ENCODE measurements around the gene FAM170B.

FAM170B gene

DNA sequence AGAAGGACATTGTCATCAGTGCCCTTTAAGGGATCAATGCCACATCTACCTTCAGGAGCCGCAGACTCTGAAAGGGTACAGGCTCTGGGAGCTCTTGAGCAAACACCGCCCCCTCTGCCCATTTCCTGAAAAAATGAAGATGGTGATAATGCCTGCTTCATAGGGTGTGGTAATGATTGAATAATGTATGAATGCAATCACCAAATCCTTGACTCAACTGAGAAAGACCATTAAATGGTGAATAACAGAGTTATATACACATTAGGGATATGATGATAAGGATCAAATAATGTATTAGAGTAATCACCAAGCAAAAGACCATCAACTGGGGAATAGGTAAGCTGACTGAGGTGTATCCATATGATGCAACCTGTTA is 1.5 kb downstream of the FAM170B start:
- no peak for TF ChIP-seq TAF1 (IDR thresholded peaks at IDR 0.05; ENCODE audit: borderline replicate concordance, low read depth, low read length)
- TF ChIP-seq POLR2A (IDR thresholded peaks at IDR 0.05; ENCODE audit: low read depth, low read length): no peak
- TF ChIP-seq POLR2AphosphoS5 (IDR thresholded peaks at IDR 0.05; ENCODE audit: low read depth, low read length): no peak
- no peak for DNase-seq (ENCODE audit: insufficient read length)
- no peak for FAIRE-seq

DNA sequence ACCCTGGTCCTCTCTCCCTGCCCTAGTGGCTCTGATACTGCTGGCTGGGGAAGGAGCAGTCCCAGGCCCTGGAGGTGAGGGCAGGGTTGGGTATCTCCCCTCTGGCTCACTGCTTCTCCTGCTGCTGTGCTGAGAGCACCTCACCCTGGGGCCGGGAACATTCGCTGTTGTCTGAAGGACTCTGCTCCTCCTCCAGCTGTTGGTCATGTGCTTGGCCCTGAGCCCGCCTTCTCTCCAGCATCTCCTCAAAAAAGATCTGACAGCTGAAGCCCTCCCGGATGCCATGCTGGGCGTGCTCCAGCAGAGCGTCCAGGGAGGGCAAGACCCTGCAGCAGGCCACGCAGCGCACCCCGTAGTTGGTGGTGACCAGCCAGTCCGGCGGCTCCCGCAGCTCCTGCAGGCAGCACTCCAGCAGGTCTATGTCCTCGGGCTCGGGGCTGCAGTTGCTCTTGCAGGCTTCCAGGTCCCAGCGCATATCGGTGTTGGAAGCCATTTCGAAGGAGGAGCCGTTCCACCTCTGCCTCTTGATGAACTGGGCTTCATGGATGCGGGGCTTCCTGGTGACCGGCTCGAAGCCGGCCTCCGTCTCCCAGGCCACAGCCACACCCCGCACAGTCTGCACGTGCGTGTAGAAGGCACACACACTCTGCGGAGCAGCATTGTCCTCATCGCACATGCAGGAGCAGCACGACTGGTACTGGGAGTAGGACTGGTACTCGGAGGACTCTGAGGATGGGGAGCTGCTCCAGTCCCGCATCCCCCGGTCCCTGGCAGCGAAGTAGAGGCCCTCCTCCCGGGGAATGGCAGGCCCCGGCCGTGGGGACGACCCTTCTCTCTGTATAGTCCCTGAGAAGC is 2.1 kb downstream of the FAM170B start:
- DNase-seq (ENCODE audit: insufficient read length): no peak
- FAIRE-seq: no peak
- TF ChIP-seq POLR2A (IDR thresholded peaks at IDR 0.05; ENCODE audit: low read depth, low read length) (no peak), POLR2AphosphoS5 (IDR thresholded peaks at IDR 0.05; ENCODE audit: low read depth, low read length) (no peak), TAF1 (IDR thresholded peaks at IDR 0.05; ENCODE audit: borderline replicate concordance, low read depth, low read length) (no peak)

DNA sequence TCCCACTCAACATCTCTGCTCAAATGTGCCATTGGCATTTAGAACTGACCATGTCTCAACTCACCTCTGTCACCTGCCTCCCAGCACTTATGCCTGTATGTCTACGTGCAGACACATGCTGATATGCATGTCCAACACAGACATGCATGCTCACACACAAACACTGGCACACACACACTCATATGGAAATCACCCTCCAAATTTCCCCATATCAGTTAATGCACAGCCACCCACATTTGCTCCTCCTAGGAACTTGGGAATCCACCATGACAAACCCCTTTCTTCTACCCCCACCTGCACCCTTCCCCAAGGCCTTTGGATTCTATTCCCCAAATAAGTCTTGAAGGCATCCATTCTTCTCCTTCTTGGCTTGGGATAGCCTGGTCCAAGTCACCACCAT is 4.4 kb downstream of the FAM170B start:
- DNase-seq (ENCODE audit: insufficient read length) (no peak), FAIRE-seq (no peak)
- TF ChIP-seq POLR2A (IDR thresholded peaks at IDR 0.05; ENCODE audit: low read depth, low read length) (no peak), POLR2AphosphoS5 (IDR thresholded peaks at IDR 0.05; ENCODE audit: low read depth, low read length) (no peak), TAF1 (IDR thresholded peaks at IDR 0.05; ENCODE audit: borderline replicate concordance, low read depth, low read length) (no peak)

GRCh38 chr10:49128854-49129253 is 5.0 kb downstream of the FAM170B start:
- TF ChIP-seq POLR2A (IDR thresholded peaks at IDR 0.05; ENCODE audit: low read depth, low read length): no peak
- TF ChIP-seq TAF1 (IDR thresholded peaks at IDR 0.05; ENCODE audit: borderline replicate concordance, low read depth, low read length): no peak
- TF ChIP-seq POLR2AphosphoS5 (IDR thresholded peaks at IDR 0.05; ENCODE audit: low read depth, low read length): no peak
- FAIRE-seq (no peak), DNase-seq (ENCODE audit: insufficient read length) (no peak)

GRCh38 chr10:49123981-49124950 is 9.6 kb downstream of the FAM170B start:
- FAIRE-seq (no peak), DNase-seq (ENCODE audit: insufficient read length) (no peak)
- TF ChIP-seq TAF1 (IDR thresholded peaks at IDR 0.05; ENCODE audit: borderline replicate concordance, low read depth, low read length): no peak
- TF ChIP-seq POLR2AphosphoS5 (IDR thresholded peaks at IDR 0.05; ENCODE audit: low read depth, low read length): no peak
- no peak for TF ChIP-seq POLR2A (IDR thresholded peaks at IDR 0.05; ENCODE audit: low read depth, low read length)

GRCh38 chr10:49120911-49121310 is 12.9 kb downstream of the FAM170B start:
- no peak for FAIRE-seq
- DNase-seq (ENCODE audit: insufficient read length): no peak
- no peak for TF ChIP-seq POLR2A (IDR thresholded peaks at IDR 0.05; ENCODE audit: low read depth, low read length)
- no peak for TF ChIP-seq TAF1 (IDR thresholded peaks at IDR 0.05; ENCODE audit: borderline replicate concordance, low read depth, low read length)
- no peak for TF ChIP-seq POLR2AphosphoS5 (IDR thresholded peaks at IDR 0.05; ENCODE audit: low read depth, low read length)

DNA sequence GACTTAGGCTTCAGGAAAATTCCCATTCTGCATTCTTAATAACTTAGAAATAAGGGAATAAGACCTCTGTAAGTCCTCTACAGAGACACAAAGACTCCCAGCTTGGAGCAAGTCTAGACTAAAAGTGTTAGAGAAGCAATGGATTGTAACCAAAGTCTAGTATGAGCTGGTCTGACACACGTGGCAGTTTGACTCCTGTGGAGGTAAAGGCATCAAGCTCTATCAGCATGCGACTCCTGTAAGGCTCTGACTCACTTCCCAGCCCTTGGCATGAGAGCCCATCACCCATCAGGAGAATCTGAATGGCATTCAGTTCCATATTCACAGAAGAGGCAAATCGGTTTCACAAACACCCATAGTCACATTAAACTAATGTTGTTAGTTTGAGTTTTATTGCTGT is 14.1 kb downstream of the FAM170B start:
- DNase-seq (ENCODE audit: insufficient read length): no peak
- FAIRE-seq: no peak
- no peak for TF ChIP-seq TAF1 (IDR thresholded peaks at IDR 0.05; ENCODE audit: borderline replicate concordance, low read depth, low read length)
- no peak for TF ChIP-seq POLR2AphosphoS5 (IDR thresholded peaks at IDR 0.05; ENCODE audit: low read depth, low read length)
- no peak for TF ChIP-seq POLR2A (IDR thresholded peaks at IDR 0.05; ENCODE audit: low read depth, low read length)

- TF ChIP-seq POLR2A (IDR thresholded peaks at IDR 0.05; ENCODE audit: low read depth, low read length): no peak
- TF ChIP-seq TAF1 (IDR thresholded peaks at IDR 0.05; ENCODE audit: borderline replicate concordance, low read depth, low read length): no peak
- no peak for TF ChIP-seq POLR2AphosphoS5 (IDR thresholded peaks at IDR 0.05; ENCODE audit: low read depth, low read length)
- no peak for FAIRE-seq
- no peak for DNase-seq (ENCODE audit: insufficient read length)
These were observed 15.3 kb downstream of the FAM170B start for GRCh38 chr10:49118430-49119074.

DNA sequence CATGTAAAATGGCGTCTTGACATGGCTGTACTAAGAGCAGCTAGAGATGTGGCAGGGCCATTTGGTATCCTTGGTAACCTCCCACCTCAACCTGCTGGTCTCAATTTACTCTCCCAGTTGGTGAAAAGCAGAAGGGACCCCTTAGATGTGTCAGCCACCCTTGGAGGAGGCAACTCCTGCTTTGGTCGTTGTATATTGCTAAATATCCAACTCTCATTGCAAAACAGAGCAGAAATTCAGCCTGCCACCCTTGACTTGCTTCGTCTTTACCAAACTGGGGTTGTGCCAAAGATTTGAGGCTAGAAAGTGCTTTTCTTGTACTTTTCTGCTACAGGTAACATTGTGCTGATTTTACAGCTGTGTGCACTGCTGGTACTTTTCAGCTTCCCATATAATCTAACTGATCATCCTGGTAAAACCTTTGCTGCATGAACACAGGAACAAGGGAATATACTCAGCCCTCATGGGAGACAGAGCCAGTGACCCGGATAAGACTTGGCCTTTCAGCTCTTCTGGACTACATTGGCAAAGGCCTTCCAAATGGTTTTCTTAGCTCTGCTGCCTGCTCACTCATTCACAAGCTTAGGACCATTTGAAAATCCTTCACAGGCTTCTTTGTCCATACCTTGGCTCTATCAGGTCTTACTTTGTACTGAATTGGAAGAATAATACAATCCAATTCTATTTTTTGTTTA is 16.3 kb downstream of the FAM170B start:
- FAIRE-seq: no peak
- DNase-seq (ENCODE audit: insufficient read length): no peak
- TF ChIP-seq POLR2A (IDR thresholded peaks at IDR 0.05; ENCODE audit: low read depth, low read length) (no peak), TAF1 (IDR thresholded peaks at IDR 0.05; ENCODE audit: borderline replicate concordance, low read depth, low read length) (no peak), POLR2AphosphoS5 (IDR thresholded peaks at IDR 0.05; ENCODE audit: low read depth, low read length) (no peak)

GRCh38 chr10:49116509-49117375 is 17.1 kb downstream of the FAM170B start:
- FAIRE-seq (no peak), DNase-seq (ENCODE audit: insufficient read length) (no peak)
- TF ChIP-seq POLR2A (IDR thresholded peaks at IDR 0.05; ENCODE audit: low read depth, low read length) (no peak), POLR2AphosphoS5 (IDR thresholded peaks at IDR 0.05; ENCODE audit: low read depth, low read length) (no peak)

Data from GM12892 (cell line).